ENCODE results near the gene ANO4. TPM values are rescaled to one million over a fixed set of nuclear protein-coding genes. Genes with fewer than 3 reads are reported as not detected.
"Not testable (repeated sequence)": the region's sequence is repeated elsewhere in the genome, so short reads cannot be mapped to it uniquely, and the experiment has no call there.

ANO4 gene
- total and polyA plus RNA-seq, 2 of the 8 experiments (the other 6 are each of a cell fraction or from before 2014, with no cell fraction given), result 1.1 to 3.4 TPM

DNA sequence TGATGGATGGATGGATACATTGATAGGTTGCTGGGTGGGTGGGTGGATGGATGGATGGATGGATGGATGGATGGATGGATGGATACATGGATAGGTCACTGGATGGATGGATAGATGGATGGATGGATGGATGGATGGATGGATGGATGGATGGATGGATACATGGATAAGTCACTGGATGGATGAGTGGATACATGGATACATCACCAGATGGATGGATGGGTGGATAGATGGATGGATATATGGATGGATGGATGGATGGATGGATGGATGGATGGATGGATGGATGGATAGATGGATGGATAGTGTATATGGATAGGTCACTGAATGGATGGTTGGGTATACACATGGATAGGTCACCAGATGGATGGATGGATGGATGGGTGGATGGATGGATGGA lies 194.9 kb downstream of the ANO4 start:
- H2BK20ac ChIP-seq (ENCODE audit: low read length), result 0 out of 2 replicates have a peak overlapping the region, but pooled peaks have one; percentile 62
- H2AK5ac ChIP-seq (ENCODE audit: low read depth, low read length); H3K23me2 ChIP-seq (ENCODE audit: low read depth, low read length); H4K5ac ChIP-seq (ENCODE audit: insufficient read length, low read depth, low read length); H4K8ac ChIP-seq (ENCODE audit: extremely low read depth, insufficient read depth, low read length); H3K27ac ChIP-seq (ENCODE audit: low read depth, low read length); H3K18ac ChIP-seq (ENCODE audit: extremely low read depth, low read length); POLR2A ChIA-PET (ENCODE audit: partially characterized antibody); DNase-seq (ENCODE audit: low read depth in 1 of 2, low spot score in 2 of 2); FAIRE-seq; H3K27me3 ChIP-seq (replicated peaks in 1 of 4; ENCODE audit: control insufficient read depth in 3 of 4, extremely low read depth in 1 of 4, insufficient read depth in 3 of 4, low read length in 3 of 4); H3K14ac ChIP-seq (ENCODE audit: insufficient read length); H3K4me3 ChIP-seq (ENCODE audit: extremely low read depth in 1 of 4, insufficient read depth in 2 of 4, low read depth in 3 of 4, low read length in 4 of 4); CTCF ChIA-PET (ENCODE audit: partially characterized antibody); H3K56ac ChIP-seq (replicated peaks; ENCODE audit: insufficient read length, low read depth, low read length); H3K23ac ChIP-seq (ENCODE audit: insufficient read length); H3K79me1 ChIP-seq (ENCODE audit: low read depth, low read length); H3K9ac ChIP-seq (replicated peaks in 1 of 4; ENCODE audit: extremely low read depth in 1 of 4, low read depth in 3 of 4, low read length in 3 of 4); H2BK5ac ChIP-seq (ENCODE audit: low read depth, low read length); H3K79me2 ChIP-seq (ENCODE audit: control insufficient read depth in 1 of 2, insufficient read depth in 2 of 2, low read length in 2 of 2); H2BK120ac ChIP-seq (replicated peaks; ENCODE audit: low read depth, low read length); H2AFZ ChIP-seq (ENCODE audit: low read length); H3K36me3 ChIP-seq (ENCODE audit: control insufficient read depth in 2 of 4, insufficient read depth in 4 of 4, low read length in 3 of 4); H4K20me1 ChIP-seq (replicated peaks in 1 of 2; ENCODE audit: control insufficient read depth in 1 of 2, insufficient read depth in 2 of 2, low read length in 2 of 2); H3K9me3 ChIP-seq (ENCODE audit: insufficient read depth in 2 of 2, low read depth in 1 of 2, low read length in 1 of 2); H3K4me2 ChIP-seq (ENCODE audit: insufficient read depth in 1 of 2, low read depth in 2 of 2, low read length in 2 of 2); H4K91ac ChIP-seq (replicated peaks; ENCODE audit: insufficient read length, low read length); H2BK12ac ChIP-seq (ENCODE audit: low read depth, low read length); H2BK15ac ChIP-seq (ENCODE audit: low read length); H3K4ac ChIP-seq (replicated peaks; ENCODE audit: insufficient read length, low read depth, low read length): not testable (repeated sequence)
- peaks cover 5 to 16% (median 13%) of the 10 kb centered on the region in 4 experiments; a peak in 6 of 7 replicates for H3K4me1 ChIP-seq (replicated peaks in 1 of 4; ENCODE audit: control insufficient read depth in 3 of 4, insufficient read depth in 4 of 4, low read length in 3 of 4)
